HCT116 (cell line): ENCODE data around the gene ANKRD24. TPM values are rescaled to one million over a fixed set of nuclear protein-coding genes. Genes with fewer than 3 reads are reported as not detected.

Experiments
- ATAC-seq: fragments of 200-7000 bp; cut with Tn5 transposase; 2 replicates; pipeline ENCODE4 v1.9.1; 2020; ENCODE audit warnings: mild to moderate bottlenecking, moderate library complexity
- BruUV-seq: library from RNA; stranded (reverse); fragments of 400-500 nt; replicated peaks from 2 replicates; lab custom pipeline; 2021; lab: Mats Ljungman, UMichigan
- CTCF ChIA-PET: fragments of 300-600 bp; sonication (Branson Sonifier 250); formaldehyde crosslinking; loops from one replicate; lab custom pipeline; 2021; ENCODE audit warnings: antibody characterized with exemption; lab: Charles Lee
- POLR2A ChIA-PET: fragments of 300-600, 350-600 bp; sonication (Branson Sonifier 250); formaldehyde crosslinking; loops from one replicate; lab custom pipeline; 2021; ENCODE audit warnings: antibody characterized with exemption; lab: Charles Lee
- RAD21 ChIA-PET, 2 experiments: fragments of 300-600 bp; sonication (Branson Sonifier 250); formaldehyde crosslinking; loops; one replicate each; lab custom pipeline; 2023; ENCODE audit warnings: low total read pairs in 2 of 2; ENCODE audit not compliant: uncharacterized antibody in 2 of 2, unreplicated experiment in 2 of 2, low non-redundant PET in 1 of 2; lab: Charles Lee
- DNase-seq: peaks from one replicate; pipeline ENCODE4 v3.0.0-alpha.2; 2010; ENCODE audit warnings: low read depth, low spot score
- H2AFZ ChIP-seq: fragments of 200-600 bp; shearing (Covaris generic), sonication (generic); 2 replicates; pipeline ENCODE4 v1.6.1; 2017; ENCODE audit warnings: low read depth, mixed run types, mixed read lengths, antibody characterized with exemption, low read length; ENCODE audit not compliant: poor library complexity, severe bottlenecking
- H3K27ac ChIP-seq: 2 replicates; pipeline ENCODE4 v1.5.1; 2012; ENCODE audit warnings: low read depth, low read length
- H3K27me3 ChIP-seq: fragments of 200-600 bp; sonication (generic); 2 replicates; pipeline ENCODE4 v1.6.1; 2016; ENCODE audit warnings: mixed run types, low read length, mixed read lengths; ENCODE audit not compliant: insufficient read depth
- H3K36me3 ChIP-seq, 2 experiments: fragments of 200-500 bp in 1 of 2; fragments of 200-600 bp in 1 of 2; sonication (Bioruptor generic) in 1 of 2; sonication (generic) in 1 of 2; 2 replicates each; pipeline versions ENCODE4 v1.5.1 to v1.6.1; 2014 to 2016; ENCODE audit warnings: low read length in 2 of 2, inconsistent platforms in 1 of 2, mixed read lengths in 1 of 2, mixed run types in 1 of 2; ENCODE audit not compliant: insufficient read depth in 2 of 2, control insufficient read depth in 1 of 2
- H3K4me1 ChIP-seq, 2 experiments: fragments of 200-600 bp in 1 of 2; sonication (generic) in 1 of 2; 2 replicates each; pipeline versions ENCODE4 v1.5.1 to v1.6.1; 2012 to 2017; ENCODE audit warnings: low read length in 2 of 2, inconsistent platforms in 1 of 2, mild to moderate bottlenecking in 1 of 2, mixed read lengths in 1 of 2, mixed run types in 1 of 2, moderate library complexity in 1 of 2; ENCODE audit not compliant: insufficient read depth in 2 of 2, control insufficient read depth in 1 of 2
- H3K4me2 ChIP-seq: fragments of 200-600 bp; sonication (generic); 2 replicates; pipeline ENCODE4 v1.6.1; 2017; ENCODE audit warnings: mixed run types, low read length, mixed read lengths
- H3K4me3 ChIP-seq, 2 experiments: fragments of 200-600 bp in 1 of 2; sonication (generic) in 1 of 2; replicated peaks in 1 of 2; 2 replicates each; pipeline ENCODE4 v1.5.1; 2011 to 2016; ENCODE audit warnings: low read length in 2 of 2, control low read depth in 1 of 2, low read depth in 1 of 2, mild to moderate bottlenecking in 1 of 2, mixed read lengths in 1 of 2, mixed run types in 1 of 2
- H3K79me2 ChIP-seq: fragments of 200-600 bp; sonication (generic); 2 replicates; pipeline ENCODE4 v1.6.1; 2017; ENCODE audit warnings: mild to moderate bottlenecking, mixed run types, low read length, moderate library complexity, mixed read lengths; ENCODE audit not compliant: insufficient read depth
- H3K9ac ChIP-seq: fragments of 200-600 bp; sonication (generic); 2 replicates; pipeline ENCODE4 v1.6.1; 2016; ENCODE audit warnings: low read length, mixed read lengths
- H3K9me2 ChIP-seq: fragments of 200-600 bp; sonication (generic), shearing (Covaris generic); 2 replicates; pipeline ENCODE4 v1.6.1; 2017; ENCODE audit warnings: mixed run types, mild to moderate bottlenecking, moderate library complexity; ENCODE audit not compliant: insufficient read depth
- H3K9me3 ChIP-seq, 2 experiments: fragments of 200-500 bp in 1 of 2; fragments of 200-600 bp in 1 of 2; sonication (Bioruptor generic) in 1 of 2; sonication (generic) in 1 of 2; 2 replicates each; pipeline ENCODE4 v1.6.1; 2014 to 2017; ENCODE audit warnings: low read length in 2 of 2, mixed read lengths in 2 of 2, inconsistent platforms in 1 of 2, low read depth in 1 of 2, mild to moderate bottlenecking in 1 of 2, mixed run types in 1 of 2, moderate library complexity in 1 of 2; ENCODE audit not compliant: control insufficient read depth in 1 of 2, insufficient read depth in 1 of 2
- H4K20me1 ChIP-seq: fragments of 200-600 bp; sonication (generic), shearing (Covaris generic); 2 replicates; pipeline ENCODE4 v1.6.1; 2017; ENCODE audit warnings: mixed run types, mild to moderate bottlenecking, moderate library complexity; ENCODE audit not compliant: insufficient read depth
- FOSL1 ChIP-seq: IDR thresholded peaks from 2 replicates; pipeline ENCODE4 v1.6.1; 2012; ENCODE audit warnings: low read depth
- JUND ChIP-seq: IDR thresholded peaks from 2 replicates; pipeline ENCODE4 v1.6.1; 2012
- SP1 ChIP-seq: IDR thresholded peaks from 2 replicates; pipeline ENCODE4 v1.6.1; 2012; ENCODE audit warnings: low read depth
- SRF ChIP-seq: IDR thresholded peaks from 2 replicates; pipeline ENCODE4 v1.6.1; 2012; ENCODE audit warnings: low read depth
- intact Hi-C: fragments of 100-400 bp; cut with micrococcal nuclease; formaldehyde crosslinking; loops from 2 replicates; pipeline ENCODE4 v1.10.0; 2022
- total RNA-seq: library from RNA; stranded (reverse); gene quantifications from one replicate; pipeline ENCODE4 v1.2.1, GENCODE V29; 2021; ENCODE audit not compliant: unreplicated experiment
- TF ChIP-seq, protein P1 (sequence below): IDR thresholded peaks from 2 replicates; pipeline ENCODE4 v1.6.1; 2011; ENCODE audit warnings: mild to moderate bottlenecking, low read length, moderate library complexity; ENCODE audit not compliant: insufficient replicate concordance; ENCODE audit errors: extremely low read depth
- TF ChIP-seq, protein P2 (sequence below), 3 experiments: fragments of 200-600 bp in 1 of 3; sonication (generic) in 1 of 3; IDR thresholded peaks in 2 of 3; conservative IDR thresholded peaks in 1 of 3; 2 replicates each; pipeline ENCODE4 v1.5.1; 2012 to 2017; ENCODE audit warnings: low read depth in 2 of 3, low read length in 2 of 3, antibody characterized with exemption in 1 of 3, borderline replicate concordance in 1 of 3, control low read depth in 1 of 3, mild to moderate bottlenecking in 1 of 3, mixed read lengths in 1 of 3, mixed run types in 1 of 3, moderate library complexity in 1 of 3; ENCODE audit not compliant: insufficient read depth in 1 of 3

ANKRD24 gene
- total RNA-seq, 1 experiment from 2014 or later = 1.7 TPM

- H3K27ac ChIP-seq = no peak overlapping the region
- H3K36me3 ChIP-seq = no peaks in the 10 kb centered on the region
- H3K9ac ChIP-seq = no peak overlapping the region
- no peaks in the 10 kb centered on the region for H3K9me3 ChIP-seq
- DNase-seq (no peak), ATAC-seq (no peak)
- no peak overlapping the region for H3K4me3 ChIP-seq
- intact Hi-C loops = loop anchor here (5.0 kb wide), 2 partner anchors 43 to 198 kb away; partner anchors contain the start of gene EEF2
- H3K4me1 ChIP-seq = peaks cover 8 to 25% of the 10 kb centered on the region in 2 experiments
- H3K79me2 ChIP-seq = peaks cover 15% of the 10 kb centered on the region
- CTCF ChIA-PET = no interaction called here
- RAD21 ChIA-PET = no interaction called here
- H3K4me2 ChIP-seq = no peak overlapping the region
- POLR2A ChIA-PET = no interaction called here
- no peak overlapping the region for H2AFZ ChIP-seq
- no peaks in the 10 kb centered on the region for H3K27me3 ChIP-seq
- H4K20me1 ChIP-seq = no peaks in the 10 kb centered on the region
- H3K9me2 ChIP-seq = no peaks in the 10 kb centered on the region
- TF ChIP-seq, protein P1, sequence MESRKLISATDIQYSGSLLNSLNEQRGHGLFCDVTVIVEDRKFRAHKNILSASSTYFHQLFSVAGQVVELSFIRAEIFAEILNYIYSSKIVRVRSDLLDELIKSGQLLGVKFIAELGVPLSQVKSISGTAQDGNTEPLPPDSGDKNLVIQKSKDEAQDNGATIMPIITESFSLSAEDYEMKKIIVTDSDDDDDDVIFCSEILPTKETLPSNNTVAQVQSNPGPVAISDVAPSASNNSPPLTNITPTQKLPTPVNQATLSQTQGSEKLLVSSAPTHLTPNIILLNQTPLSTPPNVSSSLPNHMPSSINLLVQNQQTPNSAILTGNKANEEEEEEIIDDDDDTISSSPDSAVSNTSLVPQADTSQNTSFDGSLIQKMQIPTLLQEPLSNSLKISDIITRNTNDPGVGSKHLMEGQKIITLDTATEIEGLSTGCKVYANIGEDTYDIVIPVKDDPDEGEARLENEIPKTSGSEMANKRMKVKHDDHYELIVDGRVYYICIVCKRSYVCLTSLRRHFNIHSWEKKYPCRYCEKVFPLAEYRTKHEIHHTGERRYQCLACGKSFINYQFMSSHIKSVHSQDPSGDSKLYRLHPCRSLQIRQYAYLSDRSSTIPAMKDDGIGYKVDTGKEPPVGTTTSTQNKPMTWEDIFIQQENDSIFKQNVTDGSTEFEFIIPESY = no peak
- TF ChIP-seq SRF (no peak), JUND (no peak), SP1 (no peak), FOSL1 (no peak)
- TF ChIP-seq, protein P2, sequence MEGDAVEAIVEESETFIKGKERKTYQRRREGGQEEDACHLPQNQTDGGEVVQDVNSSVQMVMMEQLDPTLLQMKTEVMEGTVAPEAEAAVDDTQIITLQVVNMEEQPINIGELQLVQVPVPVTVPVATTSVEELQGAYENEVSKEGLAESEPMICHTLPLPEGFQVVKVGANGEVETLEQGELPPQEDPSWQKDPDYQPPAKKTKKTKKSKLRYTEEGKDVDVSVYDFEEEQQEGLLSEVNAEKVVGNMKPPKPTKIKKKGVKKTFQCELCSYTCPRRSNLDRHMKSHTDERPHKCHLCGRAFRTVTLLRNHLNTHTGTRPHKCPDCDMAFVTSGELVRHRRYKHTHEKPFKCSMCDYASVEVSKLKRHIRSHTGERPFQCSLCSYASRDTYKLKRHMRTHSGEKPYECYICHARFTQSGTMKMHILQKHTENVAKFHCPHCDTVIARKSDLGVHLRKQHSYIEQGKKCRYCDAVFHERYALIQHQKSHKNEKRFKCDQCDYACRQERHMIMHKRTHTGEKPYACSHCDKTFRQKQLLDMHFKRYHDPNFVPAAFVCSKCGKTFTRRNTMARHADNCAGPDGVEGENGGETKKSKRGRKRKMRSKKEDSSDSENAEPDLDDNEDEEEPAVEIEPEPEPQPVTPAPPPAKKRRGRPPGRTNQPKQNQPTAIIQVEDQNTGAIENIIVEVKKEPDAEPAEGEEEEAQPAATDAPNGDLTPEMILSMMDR (IDR thresholded peaks at IDR 0.05 in 2 of 3, conservative IDR thresholded peaks at IDR 0.05 in 1 of 3; ENCODE audit: borderline replicate concordance in 1 of 3, insufficient read depth in 1 of 3, low read depth in 2 of 3, low read length in 2 of 3) = no peak
- no TSS peak for BruUV-seq
Measured at GRCh38 chr19:4185413-4186086, 3.1 kb downstream of the ANKRD24 start.
